ENCODE measurements around the gene ASB1. TPM values are rescaled to one million over a fixed set of nuclear protein-coding genes. Genes with fewer than 3 reads are reported as not detected.

ASB1 gene
- total RNA-seq, 1 donor from 2014 or later = 33.9 TPM

DNA sequence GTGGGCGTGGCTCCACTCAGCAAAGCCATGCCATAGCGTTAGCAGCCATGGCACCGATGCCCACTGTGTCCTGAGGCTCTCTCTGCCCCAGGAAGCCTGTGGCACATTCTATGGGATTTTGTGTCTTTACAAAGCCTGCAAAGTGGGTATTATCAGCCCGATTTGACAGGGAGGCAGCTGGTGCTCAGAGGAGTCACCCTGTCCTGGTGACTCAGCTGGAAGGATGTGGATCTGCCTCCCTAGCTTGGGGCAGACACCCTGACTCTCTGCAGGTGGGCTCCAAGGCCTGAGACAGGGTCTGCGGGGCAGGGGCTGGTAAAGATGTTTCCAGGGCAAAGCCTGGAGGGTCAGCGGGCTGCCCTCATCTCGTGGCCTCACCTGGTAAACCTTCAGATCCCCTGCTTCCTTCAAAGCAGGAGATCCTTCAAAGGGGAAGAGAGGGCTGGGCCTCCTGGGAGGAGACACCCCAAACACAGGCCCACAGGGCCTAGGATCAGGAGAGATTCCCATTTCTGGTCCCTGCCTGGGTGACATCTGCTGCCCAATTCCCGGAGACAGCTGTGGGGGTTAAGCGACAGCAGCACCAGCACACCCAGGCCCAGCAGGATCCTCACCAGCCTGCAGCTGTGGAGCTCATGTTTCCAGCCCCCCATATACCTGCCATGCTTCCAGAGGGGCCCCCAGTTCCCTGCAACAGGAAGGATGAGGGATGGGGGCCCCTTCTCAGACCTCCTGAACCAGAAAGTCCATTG lies 3.0 kb upstream of the ASB1 start:
- DNase-seq = no peak
- intact Hi-C loops (cut with micrococcal nuclease) = loop anchor here (10.0 kb wide), 1 partner anchor 729 kb away; no protein-coding TSS in a partner anchor
- Mint-ChIP-seq H3K36me3 (ENCODE audit: low read depth) (peaks cover 11% of the 10 kb centered on the region), H3K4me3 (no peak overlapping the region), H3K4me1 (peaks cover 17% of the 10 kb centered on the region), H3K9me3 (no peaks in the 10 kb centered on the region), H3K27ac (no peak overlapping the region), H3K27me3 (peaks cover 3% of the 10 kb centered on the region)

DNA sequence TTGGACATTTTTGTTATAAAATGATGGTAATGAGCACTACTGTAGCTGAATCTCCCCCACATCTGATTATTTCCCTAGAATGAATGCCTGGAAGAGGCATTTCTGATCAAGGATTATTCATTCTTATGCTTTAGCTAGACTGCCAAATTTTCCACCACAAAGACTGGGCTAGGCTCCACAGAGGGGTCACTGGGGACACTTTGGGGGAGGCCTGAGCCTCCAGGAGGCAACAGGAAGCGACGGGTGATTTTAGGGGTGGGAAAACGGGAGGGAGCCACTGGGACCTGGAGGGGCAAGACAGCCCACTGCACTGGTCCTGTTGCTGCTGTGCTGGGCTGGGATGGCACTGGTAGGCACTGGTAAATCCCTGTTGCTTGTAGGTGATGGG lies 2.4 kb upstream of the ASB1 start:
- no peak overlapping the region for H3K27ac Mint-ChIP-seq

DNA sequence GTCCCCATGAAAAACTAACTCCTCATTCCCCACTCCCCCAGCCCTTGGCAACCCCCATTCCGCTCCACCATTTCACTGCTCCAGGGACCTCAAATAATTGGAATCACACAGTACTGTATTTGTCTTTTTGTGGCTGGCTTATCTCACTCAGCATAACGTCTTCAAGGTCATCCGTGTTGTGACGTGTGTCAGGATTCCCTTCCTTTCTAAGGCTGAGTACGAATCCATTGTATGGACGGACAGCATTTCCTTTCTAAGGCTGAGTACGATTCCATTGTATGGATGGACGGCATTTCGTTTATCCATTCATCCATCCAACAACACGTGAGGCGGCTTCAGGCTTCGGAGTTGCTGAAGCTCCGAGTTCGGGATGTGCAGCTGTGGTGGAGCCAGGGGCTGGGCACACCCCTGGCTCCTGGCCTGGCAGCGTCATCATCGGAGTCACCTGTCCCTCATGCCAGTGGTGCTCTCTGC lies 1.2 kb upstream of the ASB1 start:
- DNase-seq = no peak
- H3K4me1 Mint-ChIP-seq = peaks cover 28% of the 10 kb centered on the region
- intact Hi-C loops (cut with micrococcal nuclease) = loop anchor here (10.0 kb wide), 1 partner anchor 731 kb away; no protein-coding TSS in a partner anchor
- H3K27me3 Mint-ChIP-seq = no peaks in the 10 kb centered on the region
- peak overlapping the region; percentile 15 for H3K4me3 Mint-ChIP-seq
- peaks cover 24% of the 10 kb centered on the region for H3K36me3 Mint-ChIP-seq (ENCODE audit: low read depth)
- no peak overlapping the region for H3K27ac Mint-ChIP-seq
- H3K9me3 Mint-ChIP-seq = no peaks in the 10 kb centered on the region

More for the DNA sequence above, 2.4 kb upstream of the ASB1 start:
- Mint-ChIP-seq H3K36me3 (ENCODE audit: low read depth) (peaks cover 15% of the 10 kb centered on the region), H3K9me3 (no peaks in the 10 kb centered on the region), H3K4me3 (peak overlapping the region; percentile 5), H3K27me3 (peaks cover 3% of the 10 kb centered on the region), H3K4me1 (peaks cover 19% of the 10 kb centered on the region)
- DNase-seq = no peak
- intact Hi-C loops (cut with micrococcal nuclease) = loop anchor here (10.0 kb wide), 1 partner anchor 730 kb away; no protein-coding TSS in a partner anchor

- DNase-seq = no peak
- peaks cover 30% of the 10 kb centered on the region for H3K36me3 Mint-ChIP-seq (ENCODE audit: low read depth)
- H3K27ac Mint-ChIP-seq = peak overlapping the region; percentile 89
- peak overlapping the region; percentile 87 for H3K4me3 Mint-ChIP-seq
- H3K9me3 Mint-ChIP-seq = no peaks in the 10 kb centered on the region
- intact Hi-C loops (cut with micrococcal nuclease) = loop anchor here (2.0 to 10.0 kb wide), 2 partner anchors 137 to 731 kb away; partner anchors contain the start of gene PER2
- H3K4me1 Mint-ChIP-seq = peaks cover 31% of the 10 kb centered on the region
- no peaks in the 10 kb centered on the region for H3K27me3 Mint-ChIP-seq
Measured at GRCh38 chr2:238425979-238426567, 654 bp upstream of the ASB1 start.

DNA sequence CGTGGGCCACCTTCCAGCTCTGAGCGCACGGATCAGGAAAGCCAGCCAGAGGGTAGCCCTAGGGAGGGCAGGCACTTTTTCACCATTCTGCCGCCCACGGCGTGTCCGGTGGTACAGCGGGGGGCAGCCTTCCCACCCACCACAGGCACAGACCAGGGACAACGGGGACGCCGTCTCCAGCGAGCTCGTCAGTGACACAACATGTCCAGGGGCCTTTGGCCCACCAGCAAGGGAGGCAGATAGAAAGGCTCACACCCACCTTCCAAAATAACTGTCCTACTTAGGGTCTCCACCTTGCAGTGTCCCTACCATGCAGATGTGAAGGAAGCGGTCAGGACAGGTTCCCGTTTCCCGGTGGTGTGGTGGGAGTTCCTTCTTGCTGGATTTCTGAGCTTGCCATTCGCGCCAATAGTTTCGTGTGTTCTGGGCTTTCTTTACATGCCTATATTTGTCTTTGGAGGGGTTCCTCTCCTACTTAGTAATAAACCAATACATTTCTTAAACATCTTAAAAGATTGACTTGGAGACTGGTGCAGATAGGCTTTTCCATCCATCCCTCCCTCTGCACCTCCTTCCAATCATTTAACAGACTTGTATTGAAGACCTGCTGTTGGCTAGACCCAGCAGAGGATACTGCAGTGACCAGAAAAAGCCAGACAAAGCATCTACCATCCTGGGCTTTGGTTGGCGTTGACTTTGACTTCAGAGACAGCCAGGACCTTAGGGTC lies 872 bp downstream of the ASB1 start:
- Mint-ChIP-seq H3K27ac (peak overlapping the region; percentile 93), H3K9me3 (no peaks in the 10 kb centered on the region), H3K27me3 (no peaks in the 10 kb centered on the region), H3K36me3 (ENCODE audit: low read depth) (peaks cover 35% of the 10 kb centered on the region), H3K4me1 (peaks cover 33% of the 10 kb centered on the region), H3K4me3 (peak overlapping the region; percentile 91)
- no peak for DNase-seq
- intact Hi-C loops (cut with micrococcal nuclease) = loop anchor here (1.0 to 10.0 kb wide), 3 partner anchors 12 to 733 kb away; partner anchors contain the start of gene PER2

DNA sequence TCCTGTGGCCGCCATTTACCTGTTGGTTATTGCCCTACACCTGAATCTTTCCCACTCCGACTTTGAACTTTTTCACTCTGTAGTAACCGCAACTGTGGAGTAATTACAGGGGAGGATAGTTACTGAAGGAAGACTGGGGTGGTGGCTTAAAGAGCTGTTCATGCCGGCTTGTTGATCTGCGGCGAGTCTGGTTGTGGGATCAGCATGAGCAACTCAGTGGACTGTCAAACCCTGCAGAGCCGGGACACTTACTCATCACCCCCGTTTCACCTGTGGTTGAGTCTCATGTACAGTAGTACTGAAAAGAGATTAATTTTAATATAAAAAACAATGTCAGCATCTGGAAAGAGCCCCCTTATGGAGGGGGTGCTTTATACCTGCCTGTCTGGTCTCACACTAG lies 2.1 kb downstream of the ASB1 start:
- peak overlapping the region; percentile 91 for H3K4me3 Mint-ChIP-seq
- H3K36me3 Mint-ChIP-seq (ENCODE audit: low read depth) = peaks cover 42% of the 10 kb centered on the region
- no peak for DNase-seq
- no peaks in the 10 kb centered on the region for H3K9me3 Mint-ChIP-seq
- H3K27me3 Mint-ChIP-seq = no peaks in the 10 kb centered on the region
- H3K4me1 Mint-ChIP-seq = peaks cover 33% of the 10 kb centered on the region
- H3K27ac Mint-ChIP-seq = peak overlapping the region; percentile 41
- intact Hi-C loops (cut with micrococcal nuclease) = loop anchor here (10.0 kb wide), 1 partner anchor 734 kb away; no protein-coding TSS in a partner anchor

GRCh38 chr2:238430781-238431180 lies 4.1 kb downstream of the ASB1 start:
- H3K9me3 Mint-ChIP-seq = no peaks in the 10 kb centered on the region
- intact Hi-C loops (cut with micrococcal nuclease) = no loop called here
- no peaks in the 10 kb centered on the region for H3K27me3 Mint-ChIP-seq
- peaks cover 32% of the 10 kb centered on the region for H3K4me1 Mint-ChIP-seq
- H3K4me3 Mint-ChIP-seq = no peak overlapping the region
- H3K27ac Mint-ChIP-seq = no peak overlapping the region
- no peak for DNase-seq
- peaks cover 53% of the 10 kb centered on the region for H3K36me3 Mint-ChIP-seq (ENCODE audit: low read depth)

DNA sequence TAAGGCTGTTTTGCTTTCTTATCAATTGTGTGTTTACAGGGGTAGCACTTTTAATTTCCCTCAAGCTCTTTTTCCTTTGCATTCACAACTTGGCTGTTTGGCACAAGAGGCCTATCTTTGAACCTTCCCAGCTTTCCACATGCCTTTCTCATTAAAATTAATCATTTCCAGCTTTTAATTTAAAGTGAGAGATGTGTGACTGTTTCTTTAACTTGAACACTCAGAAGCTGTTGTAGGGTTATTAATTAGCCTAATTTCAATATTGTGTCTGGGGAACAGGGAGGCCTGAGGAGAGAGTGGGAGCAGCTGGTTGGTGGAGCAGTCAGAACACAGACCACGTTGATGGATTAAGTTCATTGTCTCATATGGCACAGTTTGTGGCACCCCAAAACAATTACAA lies 4.7 kb downstream of the ASB1 start:
- Mint-ChIP-seq H3K36me3 (ENCODE audit: low read depth) (peaks cover 55% of the 10 kb centered on the region), H3K4me1 (peaks cover 28% of the 10 kb centered on the region), H3K9me3 (no peaks in the 10 kb centered on the region), H3K4me3 (no peak overlapping the region), H3K27me3 (no peaks in the 10 kb centered on the region), H3K27ac (no peak overlapping the region)
- intact Hi-C loops (cut with micrococcal nuclease) = no loop called here
- no peak for DNase-seq

DNA sequence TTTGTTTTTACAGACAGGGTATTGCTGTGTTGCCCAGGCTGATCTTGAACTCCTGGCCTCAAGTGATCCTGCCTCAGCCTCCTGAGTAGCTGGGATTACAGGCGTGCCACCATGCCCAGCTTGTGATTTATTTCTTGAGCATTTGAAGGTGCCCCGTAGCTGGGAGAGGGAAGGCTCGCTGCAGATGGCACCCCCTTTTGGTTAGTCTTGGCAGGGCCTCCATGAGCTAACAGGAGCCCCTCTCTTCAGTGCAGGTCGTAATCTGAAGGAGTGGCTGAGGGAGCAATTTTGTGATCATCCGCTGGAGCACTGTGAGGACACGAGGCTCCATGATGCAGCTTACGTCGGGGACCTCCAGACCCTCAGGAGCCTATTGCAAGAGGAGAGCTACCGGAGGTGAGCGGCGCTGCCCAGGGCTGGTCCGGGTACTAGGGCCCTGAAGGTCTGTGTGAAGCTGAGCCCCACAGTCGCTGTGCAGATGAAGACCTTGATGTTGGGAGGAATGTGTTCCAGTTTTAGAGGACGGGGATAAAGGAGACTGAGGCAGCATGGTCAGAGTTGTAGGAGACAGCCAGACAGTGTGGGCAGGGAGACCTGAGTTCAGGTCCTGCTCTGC lies 6.7 kb downstream of the ASB1 start:
- no peaks in the 10 kb centered on the region for H3K9me3 Mint-ChIP-seq
- intact Hi-C loops (cut with micrococcal nuclease) = no loop called here
- peak overlapping the region; percentile 51 for H3K27ac Mint-ChIP-seq
- DNase-seq = no peak
- peaks cover 22% of the 10 kb centered on the region for H3K4me1 Mint-ChIP-seq
- no peak overlapping the region for H3K4me3 Mint-ChIP-seq
- peaks cover 61% of the 10 kb centered on the region for H3K36me3 Mint-ChIP-seq (ENCODE audit: low read depth)
- no peaks in the 10 kb centered on the region for H3K27me3 Mint-ChIP-seq

- intact Hi-C loops (cut with micrococcal nuclease) = no loop called here
- peaks cover 62% of the 10 kb centered on the region for H3K36me3 Mint-ChIP-seq (ENCODE audit: low read depth)
Measured at GRCh38 chr2:238433941-238434845, 7.5 kb downstream of the ASB1 start.

GRCh38 chr2:238434846-238435751 lies 8.4 kb downstream of the ASB1 start:
- DNase-seq = no peak

More at GRCh38 chr2:238433941-238434845, 7.5 kb downstream of the ASB1 start:
- H3K27ac Mint-ChIP-seq = no peak overlapping the region
- H3K9me3 Mint-ChIP-seq = no peaks in the 10 kb centered on the region
- peaks cover 24% of the 10 kb centered on the region for H3K4me1 Mint-ChIP-seq
- no peak for DNase-seq
- H3K4me3 Mint-ChIP-seq = no peak overlapping the region
- H3K27me3 Mint-ChIP-seq = no peaks in the 10 kb centered on the region

GRCh38 chr2:238435752-238436096 lies 9.0 kb downstream of the ASB1 start:
- Mint-ChIP-seq H3K36me3 (ENCODE audit: low read depth) (peaks cover 62% of the 10 kb centered on the region), H3K4me3 (no peak overlapping the region), H3K27me3 (no peaks in the 10 kb centered on the region), H3K4me1 (peaks cover 28% of the 10 kb centered on the region), H3K9me3 (no peaks in the 10 kb centered on the region), H3K27ac (no peak overlapping the region)
- intact Hi-C loops (cut with micrococcal nuclease) = no loop called here
- DNase-seq = no peak

More at GRCh38 chr2:238434846-238435751, 8.4 kb downstream of the ASB1 start:
- Mint-ChIP-seq H3K27me3 (no peaks in the 10 kb centered on the region), H3K27ac (no peak overlapping the region), H3K36me3 (ENCODE audit: low read depth) (peaks cover 63% of the 10 kb centered on the region), H3K9me3 (no peaks in the 10 kb centered on the region), H3K4me3 (no peak overlapping the region), H3K4me1 (peaks cover 29% of the 10 kb centered on the region)
- intact Hi-C loops (cut with micrococcal nuclease) = no loop called here

Data from activated CD4-positive, alpha-beta T cell treated with anti-CD3 and anti-CD28 coated beads, Interleukin-2, amount 10 ng/mL, durations not matched to agents 24 days and 14 days (primary cell).